Stimulated activated CD4-positive, alpha-beta T cell treated with anti-CD3 and anti-CD28 coated beads, Interleukin-2, amount 100 ng/mL, for 4 hours (primary cell): ENCODE data around the gene GPR162.

ENCODE experiments used
- DNase-seq: peaks from one replicate; pipeline ENCODE4 v3.0.0-alpha.2; 2020; ENCODE audit warnings: low read depth

GPR162 gene

GRCh38 chr12:6837370-6838060 lies 15.9 kb downstream of the GPR162 start:
- no peak for DNase-seq

- DNase-seq = no peak
Observed at GRCh38 chr12:6838854-6839253, 17.2 kb downstream of the GPR162 start.

- no peak for DNase-seq
Observed at GRCh38 chr12:6839482-6840201, 18.0 kb downstream of the GPR162 start.

GRCh38 chr12:6840330-6840729 lies 18.7 kb downstream of the GPR162 start:
- DNase-seq = no peak

- DNase-seq = no peak
Observed at GRCh38 chr12:6840761-6841515, 19.3 kb downstream of the GPR162 start, which contains the start of gene GNB3. Gene GNB3 (plus strand): TSS chr12:6840925. CDS start chr12:6841288, 363 bp downstream.

GRCh38 chr12:6842075-6842474 lies 20.5 kb downstream of the GPR162 start:
- no peak for DNase-seq

- no peak for DNase-seq
Observed at GRCh38 chr12:6843118-6843902, 21.7 kb downstream of the GPR162 start.

- no peak for DNase-seq
Observed at GRCh38 chr12:6845395-6845794, 23.8 kb downstream of the GPR162 start.

GRCh38 chr12:6846316-6846869 lies 24.8 kb downstream of the GPR162 start:
- no peak for DNase-seq

GRCh38 chr12:6847676-6848075 lies 26.1 kb downstream of the GPR162 start:
- no peak for DNase-seq

- no peak for DNase-seq
Observed at GRCh38 chr12:6849427-6849826, 27.8 kb downstream of the GPR162 start.

- no peak for DNase-seq
Observed at GRCh38 chr12:6849976-6850560, 28.4 kb downstream of the GPR162 start.

- DNase-seq = no peak
Observed at GRCh38 chr12:6850796-6851152, 29.2 kb downstream of the GPR162 start.

- DNase-seq = peak; percentile 87
Observed at GRCh38 chr12:6851153-6851920, 29.7 kb downstream of the GPR162 start, which contains the start of gene CDCA3. Gene CDCA3 (minus strand): TSS chr12:6851286. CDS start chr12:6850952, 334 bp downstream.

GRCh38 chr12:6851921-6852650 lies 30.5 kb downstream of the GPR162 start, which contains the start of gene USP5:
Gene USP5 (plus strand): TSS chr12:6852150. CDS start chr12:6852180, 30 bp downstream.
- DNase-seq = peak; percentile 98

GRCh38 chr12:6852651-6853354 lies 31.2 kb downstream of the GPR162 start:
- DNase-seq = no peak

- no peak for DNase-seq
Observed at GRCh38 chr12:6853626-6854025, 32.0 kb downstream of the GPR162 start.

- DNase-seq = no peak
Observed at GRCh38 chr12:6854036-6854435, 32.4 kb downstream of the GPR162 start.

- DNase-seq = no peak
Observed at GRCh38 chr12:6855322-6855721, 33.7 kb downstream of the GPR162 start.
